Stimulated activated CD4-positive, alpha-beta T cell treated with anti-CD3 and anti-CD28 coated beads, Interleukin-1b, Interleukin-23, amount 100 ng/mL, for 24 hours (primary cell): Measurements from ENCODE around the gene LRIF1.

Experiments
- DNase-seq, 4 experiments: peaks; one replicate each; pipeline ENCODE4 v3.0.0-alpha.2; 2020; ENCODE audit warnings: low read depth in 4 of 4, low spot score in 1 of 4

LRIF1 gene

GRCh38 chr1:110897681-110898080 lies 66.0 kb downstream of the LRIF1 start:
- no peak for DNase-seq
